HG03045 (cell line): ENCODE measurements around the gene SMYD3.

Experiments
- ATAC-seq: cut with Tn5 transposase; IDR thresholded peaks from one replicate; pipeline ENCODE4 v1.9.1; 2021; ENCODE audit warnings: mild to moderate bottlenecking, moderate library complexity; ENCODE audit not compliant: unreplicated experiment

The SMYD3 gene

DNA sequence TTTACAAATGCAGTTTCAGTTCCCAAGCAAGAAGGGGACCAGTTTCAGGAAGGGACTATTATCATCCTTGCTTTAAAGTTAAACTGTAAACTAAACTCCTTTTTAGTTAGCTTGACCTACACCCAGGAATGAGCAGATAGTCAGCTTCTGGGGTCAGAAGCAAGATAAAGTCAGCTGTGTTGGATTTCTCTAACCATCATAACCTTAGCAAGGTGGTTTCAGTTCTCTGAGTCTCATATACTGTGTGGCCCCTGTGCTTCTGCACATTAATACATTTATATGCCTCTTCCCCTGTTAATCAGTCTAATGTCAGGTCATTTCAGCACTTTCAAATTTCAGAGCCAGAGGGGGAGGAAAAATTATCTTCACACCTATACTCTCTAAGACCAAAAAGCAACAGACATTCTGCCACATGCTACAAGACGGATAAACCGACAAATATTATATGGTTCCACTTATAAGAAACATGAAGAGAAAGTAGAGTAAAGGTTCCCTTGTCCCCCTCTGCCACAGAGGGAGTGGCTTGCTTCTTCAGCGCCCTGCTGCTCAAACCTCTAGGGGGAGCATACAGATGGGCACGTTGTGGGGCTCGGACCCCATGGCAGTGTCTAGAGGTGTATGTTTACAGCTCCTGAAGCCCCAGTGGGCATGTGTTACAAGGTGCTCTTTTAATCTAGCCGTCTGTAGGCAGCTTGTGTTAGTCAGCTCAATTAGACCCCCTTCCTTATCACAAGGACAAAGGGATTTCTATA lies 89.1 kb downstream of the SMYD3 start:
- ATAC-seq, result no peak

- ATAC-seq, result no peak
Observed at GRCh38 chr1:246417152-246417812, 89.8 kb downstream of the SMYD3 start.

DNA sequence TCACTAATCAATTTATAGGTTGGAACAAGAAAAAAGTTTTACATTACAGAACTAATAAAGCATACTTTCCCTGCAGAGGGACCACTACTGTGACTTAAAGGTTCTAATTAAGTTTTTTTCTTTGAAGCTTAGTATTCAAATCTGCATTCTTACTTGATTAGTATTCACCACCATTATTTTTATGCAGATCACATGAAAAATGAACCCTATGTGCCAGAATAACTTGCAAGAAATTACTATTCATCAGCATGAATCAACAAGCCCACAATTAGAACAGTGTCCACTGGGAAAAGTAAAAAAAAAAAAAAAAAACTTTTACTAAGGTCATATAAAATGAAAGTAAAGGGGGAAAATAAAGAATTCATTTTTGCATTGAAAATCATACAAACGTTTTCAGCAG lies 90.8 kb downstream of the SMYD3 start:
- ATAC-seq, result no peak

DNA sequence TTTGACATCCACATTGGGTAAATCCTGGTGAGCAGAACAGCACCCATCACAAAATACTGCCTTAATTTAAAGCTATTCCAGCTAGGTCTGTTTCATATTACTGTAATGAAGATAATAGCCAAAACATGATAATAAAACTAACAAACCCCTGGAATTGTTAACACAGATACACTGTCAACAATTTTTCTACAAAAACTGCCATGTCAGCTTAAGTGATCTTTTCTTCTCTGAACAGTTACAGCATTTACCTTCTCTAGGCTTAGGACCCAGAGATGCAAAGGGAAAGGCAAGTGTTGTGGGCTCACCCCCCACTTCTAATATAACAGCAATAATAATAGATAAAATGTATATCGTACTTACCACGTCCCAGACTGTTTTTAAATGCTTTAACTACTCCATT lies 92.1 kb downstream of the SMYD3 start:
- no peak for ATAC-seq

GRCh38 chr1:246413430-246413829 lies 93.6 kb downstream of the SMYD3 start:
- no peak for ATAC-seq

GRCh38 chr1:246404078-246404477 lies 103.0 kb downstream of the SMYD3 start:
- no peak for ATAC-seq

DNA sequence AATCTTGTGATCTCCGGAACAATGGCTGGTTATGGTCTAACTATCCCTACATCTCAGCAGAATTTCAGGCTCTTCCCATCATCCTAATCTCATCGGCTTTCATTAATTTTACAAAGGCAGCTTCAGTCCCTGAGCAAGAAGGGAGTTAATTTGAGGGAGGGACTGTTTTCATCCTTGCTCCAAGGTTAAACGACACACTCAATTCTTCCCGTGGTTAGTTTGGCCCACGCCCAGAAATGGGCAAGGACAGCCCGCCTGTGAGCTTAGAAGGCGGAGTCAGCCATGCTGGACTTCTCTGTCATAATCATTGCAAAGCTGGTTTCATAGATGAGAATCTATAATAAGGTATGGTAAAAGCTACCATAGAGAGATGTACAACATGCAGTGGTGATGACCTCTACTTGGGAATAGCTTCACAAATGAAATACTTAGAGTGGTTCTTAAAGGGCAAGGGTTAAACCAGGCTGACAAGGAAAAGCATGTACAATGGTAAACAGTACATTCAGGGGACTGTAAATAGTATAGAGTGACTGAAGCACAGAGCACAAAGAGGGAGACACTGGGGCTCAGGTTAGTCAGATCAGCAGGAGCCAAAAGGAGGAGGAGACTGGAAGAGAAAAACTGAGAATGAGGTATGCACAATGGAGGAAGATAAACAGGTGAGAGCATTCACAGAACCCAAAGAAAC lies 108.8 kb downstream of the SMYD3 start:
- no peak for ATAC-seq

DNA sequence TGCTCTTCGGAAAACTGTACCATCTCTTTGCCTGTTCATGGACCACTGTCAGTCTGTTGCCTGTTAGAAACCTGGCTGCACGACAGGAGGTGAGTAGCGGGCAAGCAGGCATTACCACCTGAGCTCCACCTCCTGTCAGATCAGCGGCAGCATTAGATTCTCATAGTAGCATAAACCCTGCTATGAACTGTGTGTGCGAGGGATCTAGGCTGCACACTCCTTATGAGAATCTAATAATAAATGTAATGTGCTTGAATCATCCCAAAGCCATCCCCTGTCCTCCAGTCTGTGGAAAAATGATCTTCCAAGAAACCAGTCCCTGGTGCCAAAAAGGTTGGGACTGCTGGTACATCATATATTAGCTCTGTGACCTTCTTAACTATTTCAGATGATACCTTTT lies 110.0 kb downstream of the SMYD3 start:
- no peak for ATAC-seq

DNA sequence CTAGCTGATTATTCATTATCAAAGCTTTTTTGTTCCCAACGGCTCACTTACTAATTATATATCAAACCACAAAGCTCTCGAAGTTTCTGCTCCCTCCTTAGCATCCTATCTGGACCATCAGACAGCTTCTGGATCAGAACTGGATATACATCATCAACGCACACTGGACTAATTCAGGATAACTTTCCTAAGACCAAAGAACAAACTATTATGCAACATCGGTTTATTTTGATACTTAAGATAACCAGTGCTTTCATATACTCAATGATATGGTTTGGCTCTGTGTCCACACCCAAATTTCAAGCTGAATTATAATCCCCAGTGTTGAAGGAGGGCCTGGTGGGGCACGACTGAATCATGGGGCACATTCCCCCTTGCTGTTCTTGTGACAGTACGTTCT lies 110.8 kb downstream of the SMYD3 start:
- ATAC-seq, result no peak

DNA sequence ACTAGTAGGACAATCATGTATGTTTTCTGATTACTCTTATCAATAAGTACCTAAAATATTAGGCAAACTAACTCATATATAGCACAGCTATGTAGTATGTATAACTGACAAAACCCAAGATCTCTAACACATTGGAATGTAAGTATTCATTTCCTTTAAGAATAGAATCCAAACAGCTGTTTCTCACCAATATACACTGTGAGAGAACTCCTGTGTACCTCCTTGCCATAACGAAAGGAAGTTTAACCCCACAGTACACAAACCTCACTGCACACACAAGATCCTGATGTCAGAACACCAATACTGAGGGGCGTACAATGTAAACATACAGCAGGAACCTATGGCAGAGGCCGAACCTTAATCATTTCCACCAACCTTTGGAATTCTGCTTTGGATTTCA lies 113.0 kb downstream of the SMYD3 start:
- no peak for ATAC-seq

DNA sequence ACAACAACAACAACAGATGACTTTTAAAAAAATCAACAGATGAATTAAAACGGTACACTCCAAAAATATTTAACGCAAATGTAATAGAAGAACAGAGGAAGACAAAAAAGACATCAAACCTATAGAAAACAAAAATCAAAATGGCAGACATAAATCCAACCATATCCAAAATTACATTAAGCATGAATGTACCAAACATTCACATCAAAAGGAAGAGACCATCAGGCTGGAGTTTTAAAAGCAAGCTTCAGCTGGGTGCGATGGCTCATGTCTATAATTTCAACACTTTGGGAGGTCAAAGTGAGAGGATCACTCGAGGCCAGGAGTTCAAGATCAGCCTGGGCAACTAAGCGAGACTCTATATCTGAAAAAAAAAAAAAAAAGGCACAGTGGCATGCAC lies 116.2 kb downstream of the SMYD3 start:
- no peak for ATAC-seq

DNA sequence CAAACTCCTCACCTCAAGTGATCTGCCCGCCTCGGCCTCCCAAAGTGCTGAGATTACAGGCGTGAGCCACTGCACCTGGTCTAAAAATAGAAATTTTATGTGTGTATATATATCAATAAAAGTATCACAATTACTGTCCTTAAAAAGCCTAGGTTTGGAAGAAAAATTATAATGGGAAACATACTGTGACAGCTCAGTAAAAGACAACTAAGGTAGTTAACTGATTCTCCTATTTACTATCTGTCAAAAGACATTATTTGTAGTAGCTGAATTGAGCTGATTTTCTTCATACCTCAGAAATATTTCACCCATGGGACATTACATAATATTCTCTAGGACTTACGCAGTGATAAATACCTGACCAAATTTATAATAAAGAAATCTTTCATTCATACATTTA lies 122.5 kb downstream of the SMYD3 start:
- no peak for ATAC-seq

DNA sequence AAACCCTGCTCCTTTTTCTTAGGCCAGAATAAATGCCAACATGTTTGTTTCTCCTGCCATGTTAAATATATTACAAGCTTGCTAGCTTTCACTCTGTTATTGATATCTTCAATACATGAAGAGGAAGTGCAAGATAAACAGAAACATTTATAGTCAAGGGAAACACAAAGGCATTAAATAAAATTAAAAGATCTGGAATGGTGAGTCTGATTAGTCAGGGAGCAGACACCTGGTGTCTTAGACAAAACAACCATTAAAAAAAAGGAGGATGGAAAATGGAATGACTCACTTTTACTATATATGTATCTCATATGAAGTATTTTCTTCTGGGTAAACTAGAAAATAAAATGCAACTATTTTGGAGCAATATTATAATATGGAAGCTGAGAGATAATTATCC lies 123.3 kb downstream of the SMYD3 start:
- no peak for ATAC-seq

DNA sequence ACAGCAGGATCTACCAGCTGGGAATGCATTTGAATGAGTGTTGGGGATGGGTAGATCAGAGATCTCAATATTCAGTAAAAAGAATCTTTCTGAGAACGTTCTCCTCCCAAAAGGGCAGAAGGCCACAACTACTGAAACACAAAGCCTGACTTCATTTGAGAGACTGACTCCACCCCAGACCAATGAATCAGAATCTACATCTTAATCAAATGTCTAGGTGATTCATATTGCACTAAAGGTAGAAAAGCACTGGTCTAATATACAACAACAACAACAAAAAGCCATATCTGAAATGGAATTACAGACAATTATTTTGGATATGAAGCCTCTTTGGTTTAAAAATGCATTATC lies 123.9 kb downstream of the SMYD3 start:
- no peak for ATAC-seq

DNA sequence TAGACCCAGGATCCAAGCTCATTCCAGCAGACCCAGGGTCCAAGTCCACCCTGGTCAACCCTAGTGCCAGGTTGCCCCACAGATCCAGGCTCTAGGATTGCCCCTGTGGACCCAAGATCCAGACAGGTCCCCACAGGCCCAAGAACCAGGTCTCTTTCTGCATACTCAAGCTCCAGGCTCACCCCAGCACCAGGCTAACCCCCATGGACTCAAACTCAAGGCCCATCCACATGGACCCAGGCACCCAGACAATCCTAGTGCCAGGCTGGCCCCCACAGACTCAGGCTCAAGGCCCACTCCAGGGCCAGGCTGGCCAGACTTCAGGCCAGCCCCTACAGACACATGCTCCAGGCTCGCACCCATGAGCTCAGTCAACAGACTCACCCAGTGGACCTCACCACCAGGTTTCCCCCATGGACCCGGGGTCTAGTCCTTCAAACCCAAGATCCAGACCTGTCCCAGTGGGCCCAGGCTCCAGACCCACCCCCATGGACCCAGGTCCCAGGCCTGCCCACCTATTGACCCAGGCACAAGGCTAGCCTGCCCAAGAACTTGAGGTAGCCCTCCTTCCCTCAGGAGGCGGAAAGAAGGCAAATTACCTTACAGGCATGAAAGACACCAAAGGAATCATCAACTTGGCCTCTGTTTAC lies 124.4 kb downstream of the SMYD3 start:
- no peak for ATAC-seq

- ATAC-seq, result no peak
Observed at GRCh38 chr1:246381452-246381851, 125.6 kb downstream of the SMYD3 start.

- no peak for ATAC-seq
Observed at GRCh38 chr1:246377625-246378153, 129.4 kb downstream of the SMYD3 start.

DNA sequence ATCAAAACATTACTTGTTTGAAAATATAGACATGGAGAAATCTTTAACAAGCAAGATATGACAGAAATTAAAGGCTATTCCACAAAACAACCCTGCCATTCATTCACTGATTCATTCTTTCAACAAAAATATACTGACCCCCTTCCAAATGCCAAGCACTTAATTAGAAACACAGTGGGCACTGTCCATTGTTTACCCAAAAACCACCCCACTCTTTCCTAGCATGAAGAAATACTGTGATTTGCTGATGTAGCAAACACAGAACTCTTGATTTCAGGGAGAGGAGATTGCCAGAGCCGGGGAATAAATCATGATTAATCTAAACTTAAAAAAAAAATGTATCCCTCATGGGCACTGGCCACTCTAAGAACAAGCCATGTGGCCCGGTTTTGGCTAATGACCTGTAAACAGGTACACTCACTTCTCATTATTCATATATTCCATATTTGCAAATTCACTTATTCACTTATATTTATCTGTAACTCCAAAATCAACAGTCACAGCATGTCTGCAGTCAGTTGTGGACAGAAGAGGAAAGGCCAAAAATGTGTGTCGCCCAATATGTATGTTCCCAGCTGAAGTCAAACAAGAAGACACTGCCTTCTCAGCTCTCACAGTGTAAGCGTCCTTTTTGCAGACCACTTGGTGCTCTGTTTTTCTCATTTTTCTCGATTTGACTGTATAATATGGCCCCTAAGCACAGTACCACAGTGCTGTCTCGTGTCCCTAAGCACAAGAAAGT lies 133.1 kb downstream of the SMYD3 start:
- ATAC-seq, result no peak

DNA sequence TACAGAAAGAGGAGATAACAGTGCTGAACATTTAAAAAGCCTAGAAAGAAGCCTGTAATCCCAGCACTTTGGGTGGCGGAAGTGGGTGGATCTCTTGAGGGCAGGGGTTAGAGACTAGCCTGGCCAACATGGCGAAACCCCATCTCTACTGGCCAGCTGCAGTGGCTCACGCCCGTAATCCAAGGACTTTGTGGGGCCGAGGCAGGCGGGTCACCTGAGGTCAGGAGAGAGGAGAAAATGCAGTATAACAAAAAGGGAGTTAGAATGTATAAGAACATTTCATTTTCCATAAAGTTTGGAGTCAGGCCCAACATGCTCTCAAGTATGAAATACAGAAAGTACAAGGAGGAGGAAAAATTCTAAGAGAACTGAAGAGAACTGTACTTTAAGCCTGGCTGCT lies 134.5 kb downstream of the SMYD3 start:
- no peak for ATAC-seq

DNA sequence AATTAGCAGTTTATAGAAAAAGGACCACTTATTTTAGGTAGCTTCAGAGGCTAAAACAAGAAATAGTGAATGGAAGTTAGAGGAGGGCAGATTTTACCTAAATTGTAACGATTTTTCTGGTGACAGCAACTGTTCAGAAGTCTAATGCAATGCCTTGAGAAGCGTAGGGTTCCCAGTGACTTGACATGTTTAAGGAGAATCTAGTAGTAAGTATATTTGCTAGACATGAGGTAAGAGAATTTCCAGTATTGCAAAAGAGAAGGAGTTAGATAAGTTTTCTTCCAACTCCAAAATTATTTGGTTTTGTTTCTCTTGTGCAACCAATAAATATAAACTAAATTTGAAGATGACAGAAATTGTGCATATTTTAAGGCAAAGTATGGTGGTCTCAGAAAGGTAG lies 140.0 kb downstream of the SMYD3 start:
- ATAC-seq, result no peak

- no peak for ATAC-seq
Observed at GRCh38 chr1:246365708-246366107, 141.4 kb downstream of the SMYD3 start.
